Measurements from ENCODE around the gene KRT16. TPM values are rescaled to one million over a fixed set of nuclear protein-coding genes. Genes with fewer than 3 reads are reported as not detected.
"Not testable (repeated sequence)": the region's sequence is repeated elsewhere in the genome, so short reads cannot be mapped to it uniquely, and the experiment has no call there.

The KRT16 gene
- total RNA-seq (1 to 10 TPM in 1 of 7 donors, not detected in 6; 1.0 TPM), polyA plus RNA-seq (not detected)
- long read RNA-seq, donor 1 = 0 reads
- long read RNA-seq, donor 2 = 0 reads
- long read RNA-seq, donor 3 = 0 reads

- H3K9me3 ChIP-seq; DNase-seq; H3K27me3 ChIP-seq; H3K4me1 ChIP-seq (ENCODE audit: insufficient read depth); H3K4me3 ChIP-seq; intact Hi-C loops (cut with DNase I); H3K27ac ChIP-seq; H3K36me3 ChIP-seq: not testable (repeated sequence)
- WGBS, 3 donors = 74 to 76% (median 75%) methylated on average over 25 to 31 of the region's 31 CpGs
These were observed at the start of gene KRT16 for GRCh38 chr17:41612376-41613160. KRT16 (minus strand) TSS chr17:41612767; CDS start chr17:41612688, 79 bp downstream.

GRCh38 chr17:41660221-41660711 lies 47.7 kb upstream of the KRT16 start:
- DNase-seq = no peak
- 59 to 71% (median 65%) methylated on average over 8 of the region's 8 CpGs for WGBS, 3 donors
- Histone ChIP-seq H3K36me3 (no peaks in the 10 kb centered on the region), H3K27ac (no peak overlapping the region), H3K27me3 (no peaks in the 10 kb centered on the region), H3K4me1 (ENCODE audit: insufficient read depth) (no peaks in the 10 kb centered on the region), H3K9me3 (no peaks in the 10 kb centered on the region), H3K4me3 (no peak overlapping the region)
- TF ChIP-seq CTCF (IDR thresholded peaks at IDR 0.05) (no peak), POLR2A (IDR thresholded peaks at IDR 0.05) (no peak), EP300 (IDR thresholded peaks at IDR 0.05) (no peak)
- intact Hi-C loops (cut with DNase I) = loop anchor here (5.0 to 10.0 kb wide), 3 partner anchors 753 to 855 kb away; no protein-coding TSS in a partner anchor

GRCh38 chr17:41659427-41660212 lies 47.1 kb upstream of the KRT16 start:
- no peaks in the 10 kb centered on the region for H3K9me3 ChIP-seq
- H3K27ac ChIP-seq = no peak overlapping the region
- no peaks in the 10 kb centered on the region for H3K27me3 ChIP-seq
- no peak for DNase-seq
- H3K4me1 ChIP-seq (ENCODE audit: insufficient read depth) = no peaks in the 10 kb centered on the region
- no peak overlapping the region for H3K4me3 ChIP-seq
- WGBS, 3 donors = 80 to 82% (median 81%) methylated on average over 11 of the region's 11 CpGs
- TF ChIP-seq POLR2A (IDR thresholded peaks at IDR 0.05) (no peak), EP300 (IDR thresholded peaks at IDR 0.05) (no peak), CTCF (IDR thresholded peaks at IDR 0.05) (no peak)
- intact Hi-C loops (cut with DNase I) = loop anchor here (5.0 to 10.0 kb wide), 5 partner anchors 112 to 855 kb away; no protein-coding TSS in a partner anchor
- no peaks in the 10 kb centered on the region for H3K36me3 ChIP-seq

- Histone ChIP-seq H3K9me3 (no peaks in the 10 kb centered on the region), H3K27me3 (no peaks in the 10 kb centered on the region), H3K36me3 (no peaks in the 10 kb centered on the region), H3K4me1 (ENCODE audit: insufficient read depth) (no peaks in the 10 kb centered on the region), H3K4me3 (no peak overlapping the region), H3K27ac (no peak overlapping the region)
- DNase-seq = no peak
- TF ChIP-seq POLR2A (IDR thresholded peaks at IDR 0.05) = no peak
- TF ChIP-seq EP300 (IDR thresholded peaks at IDR 0.05) = no peak
- TF ChIP-seq CTCF (IDR thresholded peaks at IDR 0.05) = no peak
- WGBS, 3 donors = 78 to 85% (median 84%) methylated on average over 5 of the region's 5 CpGs
- intact Hi-C loops (cut with DNase I) = loop anchor here in 3 of 4 donors (5.0 to 10.0 kb wide), 3 partner anchors 112 to 752 kb away; no protein-coding TSS in a partner anchor
These were observed 46.3 kb upstream of the KRT16 start for GRCh38 chr17:41658846-41659245.
